Glutamatergic neuron (in vitro differentiated cells): ENCODE results near the gene PRKG2. TPM values are rescaled to one million over a fixed set of nuclear protein-coding genes. Genes with fewer than 3 reads are reported as not detected.

ENCODE experiments used
- DNase-seq: peaks from one replicate; pipeline ENCODE4 v3.0.0; 2022
- H3K27ac Mint-ChIP-seq: one replicate; pipeline ENCODE4 v1.8.0; 2020; ENCODE audit warnings: mild to moderate bottlenecking, mixed read lengths, inconsistent platforms; ENCODE audit not compliant: unreplicated experiment
- H3K27me3 Mint-ChIP-seq: one replicate; pipeline ENCODE4 v1.8.0; 2020; ENCODE audit warnings: mild to moderate bottlenecking, moderate library complexity, mixed read lengths, inconsistent platforms; ENCODE audit not compliant: unreplicated experiment
- H3K36me3 Mint-ChIP-seq: one replicate; pipeline ENCODE4 v1.8.0; 2020; ENCODE audit warnings: mild to moderate bottlenecking, mixed read lengths, inconsistent platforms; ENCODE audit not compliant: unreplicated experiment
- H3K4me1 Mint-ChIP-seq: one replicate; pipeline ENCODE4 v1.8.0; 2020; ENCODE audit warnings: mild to moderate bottlenecking, low read depth, mixed read lengths, inconsistent platforms; ENCODE audit not compliant: unreplicated experiment
- H3K4me3 Mint-ChIP-seq: one replicate; pipeline ENCODE4 v1.8.0; 2020; ENCODE audit warnings: mild to moderate bottlenecking, mixed read lengths, inconsistent platforms; ENCODE audit not compliant: unreplicated experiment
- H3K9me3 Mint-ChIP-seq: one replicate; pipeline ENCODE4 v1.8.0; 2020; ENCODE audit warnings: mild to moderate bottlenecking, moderate library complexity, mixed read lengths, inconsistent platforms; ENCODE audit not compliant: unreplicated experiment
- total RNA-seq: library from RNA; stranded (reverse); fragmentation: NEBNext Ultra II Directional; extraction: Animal tissue kit (Norgen Biotek cat#: 25700); gene quantifications from one replicate; pipeline ENCODE4 v1.2.1, GENCODE V29; 2021; ENCODE audit not compliant: unreplicated experiment
- TF ChIP-seq, protein P1 (sequence below): fragments of 200-600 bp; sonication (generic); IDR thresholded peaks from one replicate; pipeline ENCODE4 v1.5.0; 2021; ENCODE audit not compliant: partially characterized antibody, unreplicated experiment

PRKG2 gene
- total RNA-seq, 1 donor from 2014 or later = 29.7 TPM

DNA sequence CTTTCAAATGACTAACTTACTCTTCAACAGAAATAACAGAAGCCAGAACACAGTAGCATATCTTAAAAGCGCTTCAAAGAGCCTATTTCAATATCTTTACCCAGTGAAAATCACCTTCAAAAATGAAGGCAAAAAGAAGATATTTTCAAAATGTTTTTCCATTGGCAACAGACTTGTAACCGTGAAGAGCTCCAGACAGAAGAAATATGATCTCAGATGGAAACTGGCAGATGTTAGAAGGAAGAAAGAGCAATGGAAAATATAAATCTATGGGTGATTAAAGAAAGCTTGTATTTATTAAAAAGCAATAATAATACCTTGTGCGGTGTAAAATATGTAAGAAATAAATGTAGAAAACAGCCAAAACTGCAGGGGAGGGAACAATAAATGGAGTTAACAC is 35.7 kb downstream of the PRKG2 start:
- H3K36me3 Mint-ChIP-seq = peaks cover 4% of the 10 kb centered on the region
- no peaks in the 10 kb centered on the region for H3K9me3 Mint-ChIP-seq
- H3K4me3 Mint-ChIP-seq = no peak overlapping the region
- DNase-seq = no peak
- H3K4me1 Mint-ChIP-seq = peaks cover 4% of the 10 kb centered on the region
- H3K27ac Mint-ChIP-seq = no peak overlapping the region
- TF ChIP-seq, protein P1, sequence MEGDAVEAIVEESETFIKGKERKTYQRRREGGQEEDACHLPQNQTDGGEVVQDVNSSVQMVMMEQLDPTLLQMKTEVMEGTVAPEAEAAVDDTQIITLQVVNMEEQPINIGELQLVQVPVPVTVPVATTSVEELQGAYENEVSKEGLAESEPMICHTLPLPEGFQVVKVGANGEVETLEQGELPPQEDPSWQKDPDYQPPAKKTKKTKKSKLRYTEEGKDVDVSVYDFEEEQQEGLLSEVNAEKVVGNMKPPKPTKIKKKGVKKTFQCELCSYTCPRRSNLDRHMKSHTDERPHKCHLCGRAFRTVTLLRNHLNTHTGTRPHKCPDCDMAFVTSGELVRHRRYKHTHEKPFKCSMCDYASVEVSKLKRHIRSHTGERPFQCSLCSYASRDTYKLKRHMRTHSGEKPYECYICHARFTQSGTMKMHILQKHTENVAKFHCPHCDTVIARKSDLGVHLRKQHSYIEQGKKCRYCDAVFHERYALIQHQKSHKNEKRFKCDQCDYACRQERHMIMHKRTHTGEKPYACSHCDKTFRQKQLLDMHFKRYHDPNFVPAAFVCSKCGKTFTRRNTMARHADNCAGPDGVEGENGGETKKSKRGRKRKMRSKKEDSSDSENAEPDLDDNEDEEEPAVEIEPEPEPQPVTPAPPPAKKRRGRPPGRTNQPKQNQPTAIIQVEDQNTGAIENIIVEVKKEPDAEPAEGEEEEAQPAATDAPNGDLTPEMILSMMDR = no peak
- H3K27me3 Mint-ChIP-seq = no peaks in the 10 kb centered on the region

DNA sequence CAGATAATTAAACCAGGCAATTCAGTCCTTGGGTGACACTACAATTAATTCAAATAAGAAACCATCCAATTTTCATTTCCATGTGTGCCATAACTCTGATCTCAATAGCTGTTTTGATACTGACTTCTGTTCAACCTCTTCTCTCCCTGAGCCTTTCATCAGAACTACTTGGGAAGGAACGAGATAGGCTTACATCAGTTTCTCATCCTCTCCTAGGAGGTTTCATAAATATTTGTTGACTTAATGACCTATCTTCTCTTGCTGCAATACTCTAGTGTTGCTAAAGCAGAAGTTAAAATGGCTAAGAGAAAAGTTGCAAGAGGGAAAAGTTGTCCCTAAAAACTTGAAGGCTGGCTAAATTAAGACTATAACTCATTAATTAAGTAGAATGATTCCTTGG is 41.8 kb downstream of the PRKG2 start:
- peaks cover 6% of the 10 kb centered on the region for H3K4me1 Mint-ChIP-seq
- H3K27me3 Mint-ChIP-seq = no peaks in the 10 kb centered on the region

DNA sequence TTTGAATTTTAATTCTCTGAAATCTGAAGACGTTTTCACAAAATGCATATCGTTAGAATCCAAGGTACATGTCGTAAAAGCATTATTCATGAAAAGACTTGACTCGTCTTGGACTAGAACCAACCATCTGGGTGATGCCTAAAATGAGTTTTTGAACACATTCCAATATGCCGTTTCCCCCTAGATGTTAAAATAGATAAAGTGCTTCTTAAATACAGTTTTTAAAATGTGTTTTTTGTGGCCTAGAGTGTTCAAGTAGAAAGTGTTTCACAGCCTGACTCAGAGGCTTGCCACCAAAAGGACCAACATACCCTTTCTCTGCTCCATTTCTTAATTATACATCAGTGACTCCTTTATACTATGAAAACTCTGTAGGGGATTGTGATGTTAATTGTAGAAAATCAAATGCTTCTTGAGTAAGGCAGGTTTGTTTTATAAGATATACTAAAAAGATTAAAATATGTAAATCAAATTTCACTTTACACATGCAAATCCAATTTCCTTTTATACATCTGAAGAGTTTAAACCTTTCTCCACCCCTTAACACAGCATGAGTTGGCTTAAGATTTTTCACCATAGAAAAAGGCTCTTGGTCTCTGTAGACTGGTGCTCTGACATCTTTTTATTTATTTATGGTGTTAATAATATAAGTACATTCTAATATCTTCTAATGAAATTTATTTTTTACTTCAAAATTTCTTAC is 48.4 kb downstream of the PRKG2 start:
- Mint-ChIP-seq H3K27me3 (peaks cover 4% of the 10 kb centered on the region), H3K4me1 (peaks cover 40% of the 10 kb centered on the region), H3K27ac (peak overlapping the region; percentile 93)

More for the DNA sequence above, 41.8 kb downstream of the PRKG2 start:
- Mint-ChIP-seq H3K9me3 (no peaks in the 10 kb centered on the region), H3K4me3 (no peak overlapping the region), H3K27ac (no peak overlapping the region), H3K36me3 (peaks cover 4% of the 10 kb centered on the region)
- DNase-seq = no peak
- TF ChIP-seq, protein P1 = no peak

DNA sequence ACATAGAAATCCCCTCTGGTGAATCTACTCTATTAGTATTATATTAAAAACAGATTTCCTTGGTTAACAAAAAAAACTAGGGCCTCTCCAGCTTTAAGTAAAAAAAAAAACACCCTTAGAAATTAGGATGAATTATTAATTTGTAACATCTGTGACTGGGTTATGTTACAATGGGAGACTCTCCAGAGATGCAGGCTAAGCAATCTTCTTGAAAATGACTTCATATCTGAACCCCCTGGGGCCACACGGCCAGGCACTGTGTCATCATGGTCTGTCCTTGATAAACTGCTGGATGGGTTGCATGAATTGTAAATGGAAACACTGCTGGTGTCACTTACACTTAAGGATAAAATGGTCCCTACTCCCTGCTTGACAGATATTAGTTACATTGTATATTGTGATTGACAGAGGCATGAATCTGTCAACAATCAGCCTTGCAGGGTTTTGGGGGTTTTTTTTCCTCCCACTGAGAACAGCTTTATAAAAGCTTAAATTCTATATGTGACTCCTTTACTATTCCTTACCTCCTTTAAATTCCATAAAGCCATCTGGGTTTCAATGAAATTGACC is 49.1 kb downstream of the PRKG2 start:
- Mint-ChIP-seq H3K27me3 (peaks cover 4% of the 10 kb centered on the region), H3K9me3 (peaks cover 7% of the 10 kb centered on the region), H3K36me3 (no peaks in the 10 kb centered on the region), H3K27ac (peak overlapping the region; percentile 93), H3K4me3 (peak overlapping the region; percentile 47), H3K4me1 (peaks cover 40% of the 10 kb centered on the region)
- peak; percentile 74 for DNase-seq
- TF ChIP-seq, protein P1 = no peak

More for the DNA sequence above, 48.4 kb downstream of the PRKG2 start:
- no peaks in the 10 kb centered on the region for H3K36me3 Mint-ChIP-seq
- H3K9me3 Mint-ChIP-seq = peaks cover 7% of the 10 kb centered on the region
- TF ChIP-seq, protein P1 = no peak
- no peak for DNase-seq
- peak overlapping the region; percentile 47 for H3K4me3 Mint-ChIP-seq

DNA sequence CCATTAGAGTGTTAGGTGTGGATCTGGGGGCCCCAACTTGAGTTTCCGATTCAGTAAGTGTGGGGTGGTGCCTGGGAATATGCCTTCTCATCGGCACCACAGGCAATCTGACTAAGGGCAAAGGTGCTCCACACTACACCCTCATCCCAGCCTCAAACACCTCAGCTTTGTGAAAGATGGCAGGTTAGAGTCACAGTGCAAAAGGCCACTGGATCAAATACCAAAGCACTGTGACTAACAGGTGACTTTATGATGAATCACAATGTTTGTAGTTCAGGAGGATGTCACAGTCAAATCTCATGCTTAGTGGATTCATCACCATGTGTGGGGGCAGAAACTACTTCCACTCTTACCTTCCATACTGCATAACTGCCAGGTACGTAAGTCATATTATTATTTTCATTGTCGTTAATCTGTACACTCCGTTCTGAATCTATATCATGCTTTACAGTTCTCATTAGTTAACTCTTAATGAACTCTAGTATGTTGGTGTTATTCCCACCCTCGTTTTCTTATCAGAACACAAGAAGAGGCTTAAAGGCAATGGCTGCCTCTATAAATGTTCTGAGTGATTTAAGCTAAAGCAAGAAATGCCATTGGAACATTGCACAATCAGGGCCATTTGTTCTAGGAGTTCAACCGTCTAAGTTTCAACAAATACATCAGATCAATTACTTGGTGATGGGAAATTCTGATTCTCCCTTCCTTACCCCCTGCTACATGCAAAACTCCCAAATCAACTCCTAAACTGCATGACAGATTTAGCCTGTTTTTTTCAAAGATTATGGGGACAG is 50.2 kb downstream of the PRKG2 start:
- H3K4me1 Mint-ChIP-seq = peaks cover 40% of the 10 kb centered on the region
- no peaks in the 10 kb centered on the region for H3K36me3 Mint-ChIP-seq
- peaks cover 4% of the 10 kb centered on the region for H3K27me3 Mint-ChIP-seq
- H3K9me3 Mint-ChIP-seq = peaks cover 7% of the 10 kb centered on the region
- peak overlapping the region; percentile 53 for H3K4me3 Mint-ChIP-seq
- TF ChIP-seq, protein P1 = no peak
- peak overlapping the region; percentile 93 for H3K27ac Mint-ChIP-seq
- DNase-seq = no peak
